HG02943 (cell line): Measurements from ENCODE around the gene TRHDE.

Experiments used
- ATAC-seq: cut with Tn5 transposase; IDR thresholded peaks from one replicate; pipeline ENCODE4 v1.9.1; 2021; ENCODE audit warnings: mild to moderate bottlenecking, low read depth, moderate library complexity; ENCODE audit not compliant: unreplicated experiment

Gene TRHDE, protein sequence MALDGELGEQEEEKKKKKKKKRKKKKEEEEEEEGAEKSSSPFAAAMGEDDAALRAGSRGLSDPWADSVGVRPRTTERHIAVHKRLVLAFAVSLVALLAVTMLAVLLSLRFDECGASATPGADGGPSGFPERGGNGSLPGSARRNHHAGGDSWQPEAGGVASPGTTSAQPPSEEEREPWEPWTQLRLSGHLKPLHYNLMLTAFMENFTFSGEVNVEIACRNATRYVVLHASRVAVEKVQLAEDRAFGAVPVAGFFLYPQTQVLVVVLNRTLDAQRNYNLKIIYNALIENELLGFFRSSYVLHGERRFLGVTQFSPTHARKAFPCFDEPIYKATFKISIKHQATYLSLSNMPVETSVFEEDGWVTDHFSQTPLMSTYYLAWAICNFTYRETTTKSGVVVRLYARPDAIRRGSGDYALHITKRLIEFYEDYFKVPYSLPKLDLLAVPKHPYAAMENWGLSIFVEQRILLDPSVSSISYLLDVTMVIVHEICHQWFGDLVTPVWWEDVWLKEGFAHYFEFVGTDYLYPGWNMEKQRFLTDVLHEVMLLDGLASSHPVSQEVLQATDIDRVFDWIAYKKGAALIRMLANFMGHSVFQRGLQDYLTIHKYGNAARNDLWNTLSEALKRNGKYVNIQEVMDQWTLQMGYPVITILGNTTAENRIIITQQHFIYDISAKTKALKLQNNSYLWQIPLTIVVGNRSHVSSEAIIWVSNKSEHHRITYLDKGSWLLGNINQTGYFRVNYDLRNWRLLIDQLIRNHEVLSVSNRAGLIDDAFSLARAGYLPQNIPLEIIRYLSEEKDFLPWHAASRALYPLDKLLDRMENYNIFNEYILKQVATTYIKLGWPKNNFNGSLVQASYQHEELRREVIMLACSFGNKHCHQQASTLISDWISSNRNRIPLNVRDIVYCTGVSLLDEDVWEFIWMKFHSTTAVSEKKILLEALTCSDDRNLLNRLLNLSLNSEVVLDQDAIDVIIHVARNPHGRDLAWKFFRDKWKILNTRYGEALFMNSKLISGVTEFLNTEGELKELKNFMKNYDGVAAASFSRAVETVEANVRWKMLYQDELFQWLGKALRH

DNA sequence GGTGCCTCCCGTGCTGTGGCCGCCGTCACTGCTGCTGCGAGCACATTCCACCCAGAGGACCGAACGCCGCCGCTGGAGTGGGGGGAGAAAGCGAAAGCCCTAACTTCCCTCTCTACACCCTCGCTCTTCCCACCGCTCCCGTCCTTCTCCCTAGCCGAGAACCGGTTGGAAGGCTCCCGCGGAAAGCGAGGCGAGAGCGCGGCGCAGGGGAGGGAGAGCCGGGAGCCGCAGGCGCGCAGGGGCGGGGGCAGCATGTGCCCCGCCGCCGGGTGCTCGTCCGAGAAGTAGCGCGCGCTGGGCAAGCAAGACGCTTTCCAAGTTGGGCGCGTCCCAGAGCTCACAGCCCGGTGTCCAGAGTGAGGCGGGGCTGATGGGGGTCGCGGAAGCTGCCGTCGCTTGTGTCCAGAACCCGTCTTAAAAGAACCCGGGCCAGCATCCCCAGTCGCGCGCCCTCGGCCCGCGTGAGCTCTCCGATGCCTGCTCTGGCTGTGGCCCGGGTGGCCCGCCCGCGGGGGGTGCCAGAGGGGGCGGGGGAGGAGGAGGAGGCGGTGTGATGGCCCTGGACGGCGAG, at the start of gene TRHDE:
TRHDE (plus strand) TSS at position 280 of the 571 bp plus-strand sequence; CDS start at position 554, 274 bp downstream.
- ATAC-seq = no peak

GRCh38 chr12:72226510-72226909, 45.7 kb upstream of the TRHDE start:
- no peak for ATAC-seq

DNA sequence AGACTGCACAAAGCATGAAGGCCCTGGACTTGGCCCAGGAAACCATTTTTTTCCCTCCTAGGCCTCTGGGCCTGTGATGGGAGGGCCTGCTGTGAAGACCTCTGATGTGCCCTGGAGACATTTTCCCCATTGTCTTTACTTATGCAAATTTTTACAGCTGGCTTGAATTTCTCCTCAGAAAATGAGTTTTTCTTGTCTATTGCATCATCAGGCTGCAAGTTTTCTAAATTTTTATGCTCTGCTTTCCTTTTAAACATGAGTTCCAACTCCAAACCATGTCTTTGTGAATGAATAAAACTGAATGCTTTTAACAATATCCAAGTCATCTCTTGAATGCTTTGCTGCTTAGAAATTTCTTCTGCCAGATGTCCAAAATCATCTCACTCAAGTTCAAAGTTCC, 43.7 kb upstream of the TRHDE start:
- ATAC-seq = no peak

DNA sequence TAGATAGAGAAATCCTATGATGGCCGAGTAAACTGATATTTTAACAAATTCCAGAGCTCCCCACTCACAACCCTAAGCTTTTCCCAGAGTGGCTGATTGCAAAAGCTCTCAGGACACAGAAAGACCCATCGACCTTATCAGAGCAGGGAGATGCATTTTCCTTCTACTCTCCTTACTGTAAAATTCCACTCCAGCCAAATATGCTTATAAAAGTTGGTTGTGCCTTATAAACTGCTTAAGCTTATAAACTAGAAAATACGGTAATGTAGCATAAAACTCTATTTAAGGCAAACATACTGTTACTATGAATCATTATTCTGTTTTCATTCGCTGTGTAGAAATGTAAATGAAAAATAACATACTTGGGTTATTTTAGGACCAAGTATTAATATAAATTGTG, 41.6 kb upstream of the TRHDE start:
- ATAC-seq = no peak

- ATAC-seq = no peak
Observed at GRCh38 chr12:72234886-72235285, 37.3 kb upstream of the TRHDE start.

DNA sequence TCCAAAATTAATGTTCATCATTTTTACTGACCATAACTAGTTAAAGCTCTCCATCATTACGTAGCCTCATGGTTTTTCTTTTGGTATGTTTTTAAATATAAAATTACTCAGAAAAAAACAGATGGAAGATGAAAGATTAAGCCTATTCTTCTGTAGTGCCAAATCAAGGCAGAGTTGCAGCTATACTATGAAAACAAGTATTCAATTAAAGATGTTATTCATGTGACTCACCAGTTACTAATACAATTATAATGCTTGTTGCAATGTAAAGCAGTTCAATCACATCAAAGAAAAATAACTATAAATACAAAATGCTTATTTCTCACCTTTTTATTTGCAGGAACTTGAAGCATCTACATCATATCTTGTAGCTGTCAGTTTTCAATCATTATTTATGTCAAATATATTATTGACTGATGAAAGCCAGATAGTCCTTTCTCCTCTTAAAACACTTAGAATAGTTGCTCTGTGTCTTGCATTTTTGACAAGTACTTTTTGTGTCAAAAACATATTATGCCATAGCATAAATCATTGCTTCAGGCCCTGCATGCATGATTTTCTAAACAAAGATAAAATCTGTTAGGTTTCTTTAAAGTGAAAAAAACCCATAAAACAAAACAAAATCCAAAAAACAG, 36.0 kb upstream of the TRHDE start:
- no peak for ATAC-seq

DNA sequence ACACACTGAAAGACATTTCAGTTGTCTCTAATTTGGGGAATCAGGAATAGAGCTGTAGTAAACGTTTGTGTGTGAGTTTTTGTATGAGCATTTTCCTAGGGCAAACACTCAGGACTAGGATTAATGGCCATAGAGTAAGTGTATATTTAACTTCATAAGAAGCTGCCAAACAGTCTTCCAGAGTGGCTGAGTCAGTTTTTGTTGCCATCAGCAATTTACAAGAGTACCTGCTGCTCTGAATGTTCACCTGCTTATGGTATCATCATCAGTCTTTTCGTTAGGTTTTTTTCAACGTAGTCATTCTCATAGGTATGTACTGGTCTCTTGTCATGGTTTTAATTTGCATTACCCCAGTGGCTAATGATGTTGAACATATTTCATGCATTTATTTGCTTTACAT, 30.6 kb upstream of the TRHDE start:
- ATAC-seq = no peak

DNA sequence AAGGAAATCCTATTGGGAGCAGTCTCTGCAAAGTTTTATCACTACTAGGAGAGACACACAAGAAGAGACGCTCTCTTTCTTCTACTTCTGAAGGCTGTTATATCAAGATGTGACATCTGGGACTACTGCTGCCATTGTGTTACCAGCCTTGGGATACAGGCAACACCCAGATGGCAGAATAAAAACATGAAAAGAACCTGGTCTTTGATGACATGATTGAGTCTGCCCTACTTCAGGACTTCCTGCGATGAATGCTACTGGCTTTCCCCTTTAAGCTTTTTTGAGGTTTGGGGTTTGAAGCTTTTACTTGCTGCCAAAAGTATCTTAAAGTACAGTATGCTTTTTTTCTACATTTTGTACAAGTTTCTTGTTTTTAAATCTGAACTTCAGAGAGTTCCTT, 29.2 kb upstream of the TRHDE start:
- ATAC-seq = no peak

DNA sequence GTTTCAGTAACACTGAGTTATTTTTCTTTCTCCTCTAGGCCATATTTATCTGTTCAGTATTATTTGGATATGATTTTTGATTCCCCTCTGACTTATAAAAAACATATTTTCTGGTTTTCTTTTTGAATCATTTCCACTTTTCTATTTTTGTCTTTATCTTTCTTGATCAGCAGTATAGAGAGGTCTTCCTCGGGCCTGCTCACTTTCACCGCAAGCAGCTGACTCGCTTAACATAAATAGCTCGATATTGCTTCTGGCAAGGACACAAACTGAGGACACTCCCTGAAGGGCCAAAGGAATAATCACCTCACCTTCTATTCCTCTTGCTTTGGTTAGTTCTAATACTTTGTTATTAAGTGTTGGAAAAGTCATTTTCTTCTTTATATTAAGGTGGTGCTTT, 25.8 kb upstream of the TRHDE start:
- ATAC-seq = no peak

GRCh38 chr12:72250346-72250745, 21.8 kb upstream of the TRHDE start:
- no peak for ATAC-seq

- no peak for ATAC-seq
Observed at GRCh38 chr12:72256725-72257124, 15.4 kb upstream of the TRHDE start.

DNA sequence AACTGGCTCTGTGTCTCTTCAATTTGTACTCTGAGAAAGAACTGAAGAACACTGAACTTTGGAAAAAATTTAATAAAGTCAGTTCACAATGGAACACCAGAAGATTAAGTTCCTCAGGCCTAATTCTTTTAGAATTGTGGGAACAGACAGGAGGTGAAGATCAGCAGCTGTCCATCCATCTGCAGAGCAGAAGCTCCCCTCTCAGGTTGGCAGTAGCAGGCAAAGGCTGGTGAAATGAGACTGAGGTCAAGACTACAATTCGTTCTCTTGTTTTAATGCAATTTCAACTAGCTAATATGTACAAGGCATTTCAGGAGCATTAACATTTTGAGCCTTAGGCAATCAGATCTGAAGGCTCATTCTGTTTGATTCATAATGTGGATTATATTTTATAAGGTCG, 10.3 kb upstream of the TRHDE start:
- ATAC-seq = no peak

DNA sequence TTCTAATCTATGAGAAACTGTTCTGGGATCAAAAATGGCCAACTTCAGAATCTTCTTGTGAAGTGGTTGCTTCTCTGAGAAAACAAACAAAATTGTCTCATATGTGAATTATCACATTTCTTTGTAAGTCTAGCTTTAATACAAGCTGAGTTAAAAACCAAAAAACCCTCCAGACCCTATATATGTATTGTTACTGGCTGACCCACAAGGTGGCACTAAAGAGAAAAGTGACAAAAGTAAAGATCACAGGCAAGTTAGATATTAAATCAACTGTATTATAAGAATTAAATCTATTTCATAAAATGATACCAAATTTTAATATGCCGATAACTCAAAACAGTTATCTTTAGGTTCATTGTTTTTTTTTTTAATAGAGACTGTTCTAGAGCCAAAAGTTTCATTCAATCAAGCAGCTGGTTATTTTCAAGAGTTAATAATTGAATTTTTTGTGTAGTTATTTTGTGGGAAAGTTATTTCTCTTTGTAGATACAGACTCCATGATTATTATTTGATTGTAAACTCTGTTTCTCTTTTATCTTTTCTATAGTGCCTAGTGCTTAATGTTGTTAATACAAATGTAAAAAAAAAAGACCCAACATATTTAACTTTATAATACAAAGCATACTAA, 7.5 kb upstream of the TRHDE start:
- ATAC-seq = no peak

DNA sequence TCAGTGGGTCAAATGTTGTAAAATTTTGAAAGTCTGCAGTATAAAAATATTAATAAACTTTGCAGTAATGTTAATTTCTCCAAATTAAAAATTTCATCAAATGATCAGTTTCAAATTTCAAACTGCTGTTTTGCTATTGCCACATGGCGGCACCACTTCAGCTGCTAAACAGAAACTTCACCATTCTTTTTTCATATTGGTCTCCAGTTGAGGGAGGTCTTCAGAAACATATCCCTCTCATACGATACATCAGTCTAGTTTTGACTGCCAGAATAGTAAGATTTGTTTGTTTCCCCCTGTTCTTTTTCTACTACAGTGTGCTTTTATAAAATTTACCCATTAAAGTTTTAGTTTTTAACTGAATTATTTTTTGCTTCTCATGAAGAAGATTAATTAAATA, 4.2 kb upstream of the TRHDE start:
- no peak for ATAC-seq

- no peak for ATAC-seq
Observed at GRCh38 chr12:72268386-72268785, 3.8 kb upstream of the TRHDE start.

DNA sequence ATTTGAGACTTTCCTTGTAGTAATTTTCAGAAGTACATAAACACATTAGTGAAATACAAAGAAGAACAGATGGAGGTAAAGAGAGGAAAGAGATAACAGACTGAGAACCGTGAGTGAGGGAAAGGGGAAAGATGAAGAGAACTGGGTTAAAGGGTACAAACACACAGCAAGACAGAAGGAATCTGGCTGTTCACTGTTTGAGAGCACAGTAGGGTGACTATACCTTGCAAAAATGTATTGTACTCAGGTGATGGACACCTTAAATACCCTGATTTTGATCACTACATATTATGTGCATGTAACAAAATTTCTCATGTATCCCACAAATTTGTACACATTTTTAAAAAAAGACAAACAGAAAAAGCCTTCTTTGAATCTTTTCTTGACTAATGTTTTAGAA, 2.7 kb upstream of the TRHDE start:
- no peak for ATAC-seq

DNA sequence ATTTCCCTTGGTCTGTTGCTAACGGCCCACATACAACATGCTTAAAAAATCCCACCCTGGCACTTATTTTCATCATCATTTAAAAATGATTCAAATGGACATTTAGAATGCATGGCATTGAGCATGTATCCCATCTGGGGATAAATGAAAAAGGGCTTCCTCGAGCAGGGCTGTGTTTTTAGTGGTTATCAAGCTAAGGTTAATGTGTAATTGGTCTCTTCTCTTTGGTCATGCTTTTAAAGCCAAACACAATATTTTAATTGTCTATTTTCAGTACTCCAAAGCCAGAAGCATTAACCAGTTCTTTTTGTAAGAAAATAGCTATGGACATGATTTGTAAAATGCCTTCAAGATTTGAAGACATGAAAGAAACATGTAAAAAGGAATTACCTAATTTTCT, 1.9 kb upstream of the TRHDE start:
- ATAC-seq = no peak

DNA sequence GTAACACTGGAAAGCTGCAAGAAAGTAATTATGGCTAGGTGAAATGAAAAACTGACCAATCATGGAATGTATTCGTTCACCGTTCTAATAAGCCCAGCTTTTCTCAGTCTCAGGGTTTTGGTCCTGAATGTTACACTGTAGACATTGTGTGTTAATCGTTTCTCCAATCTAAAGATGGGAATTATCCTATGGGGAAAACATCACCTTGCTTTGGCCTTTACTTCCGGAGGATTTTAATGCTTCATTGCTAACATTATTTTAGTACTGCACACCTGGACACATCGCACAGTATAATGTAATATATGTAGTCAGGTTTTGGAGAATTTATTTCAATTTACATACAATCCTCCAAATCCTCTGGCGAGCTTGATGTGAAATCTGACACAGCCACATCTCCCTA, 1.2 kb upstream of the TRHDE start:
- ATAC-seq = no peak

DNA sequence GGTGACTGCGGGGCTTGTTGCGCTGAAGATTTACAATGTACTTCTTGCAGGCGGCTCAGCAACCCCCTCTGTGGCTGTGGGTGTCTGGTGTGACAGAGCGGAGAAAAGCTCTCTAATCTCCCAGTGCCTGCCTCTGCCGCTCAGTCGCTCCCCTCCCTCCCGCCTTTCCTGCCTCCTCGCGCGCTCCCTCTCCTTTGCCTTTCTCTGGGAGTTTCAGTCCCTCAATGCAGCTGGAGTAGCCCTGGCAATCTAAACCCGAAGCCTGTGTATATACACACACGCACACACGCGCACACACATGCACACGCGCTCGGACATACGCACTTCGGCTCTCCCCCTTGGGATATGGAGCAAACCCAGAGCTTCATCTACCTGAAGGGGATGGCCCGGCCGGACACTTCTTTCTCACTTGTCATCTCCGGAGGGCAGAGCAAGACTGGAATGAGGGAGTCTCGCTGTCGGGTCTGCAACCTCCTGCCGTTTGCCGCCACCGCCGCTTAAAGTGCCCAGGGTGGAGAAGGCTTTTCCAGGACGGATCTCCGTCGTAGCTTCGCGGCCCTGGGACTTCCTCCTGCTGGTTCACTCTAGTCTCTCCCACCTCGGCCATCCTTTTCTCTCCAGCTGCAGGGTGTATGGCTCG, 599 bp upstream of the TRHDE start:
- no peak for ATAC-seq
